ENCODE results near the gene ENAH.

DNA sequence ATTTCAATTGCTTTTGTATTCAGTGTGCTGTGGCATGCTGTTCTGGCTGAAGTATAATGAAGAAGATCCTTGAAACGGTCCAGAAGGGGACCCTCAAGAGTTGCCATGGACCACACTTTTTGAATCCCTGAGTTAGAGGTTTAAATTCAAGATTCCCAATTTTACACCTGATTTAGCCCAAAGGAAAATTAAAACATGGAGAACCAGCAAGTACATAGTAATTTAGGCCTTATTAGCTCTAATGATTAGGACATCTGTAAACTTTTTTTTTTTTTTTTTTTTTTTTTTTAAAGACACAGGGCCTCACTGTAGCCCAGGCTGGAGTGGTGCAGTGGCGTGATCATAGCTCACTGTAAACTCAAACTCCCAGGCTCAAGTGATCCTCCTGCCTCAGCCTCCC, 107.3 kb downstream of the ENAH start:
- TF ChIP-seq ZNF331 (CRISPR knock-in tag; IDR thresholded peaks at IDR 0.05; ENCODE audit: low read depth) (no peak), EZH2 (IDR thresholded peaks at IDR 0.05; ENCODE audit: low read depth, unreplicated experiment) (no peak), POLR2AphosphoS5 (IDR thresholded peaks at IDR 0.05; ENCODE audit: low read depth) (no peak), EZH2phosphoT487 (IDR thresholded peaks at IDR 0.05; ENCODE audit: unreplicated experiment) (no peak), JUNB (IDR thresholded peaks at IDR 0.05; ENCODE audit: unreplicated experiment) (no peak), ZNF114 (CRISPR knock-in tag; IDR thresholded peaks at IDR 0.05) (no peak), CREB1 (CRISPR knock-in tag; IDR thresholded peaks at IDR 0.05; ENCODE audit: low read depth) (no peak), NANOG (IDR thresholded peaks at IDR 0.05; ENCODE audit: borderline replicate concordance) (no peak), STAT1 (IDR thresholded peaks at IDR 0.05; ENCODE audit: unreplicated experiment) (no peak)
- TF ChIP-seq, protein P1, sequence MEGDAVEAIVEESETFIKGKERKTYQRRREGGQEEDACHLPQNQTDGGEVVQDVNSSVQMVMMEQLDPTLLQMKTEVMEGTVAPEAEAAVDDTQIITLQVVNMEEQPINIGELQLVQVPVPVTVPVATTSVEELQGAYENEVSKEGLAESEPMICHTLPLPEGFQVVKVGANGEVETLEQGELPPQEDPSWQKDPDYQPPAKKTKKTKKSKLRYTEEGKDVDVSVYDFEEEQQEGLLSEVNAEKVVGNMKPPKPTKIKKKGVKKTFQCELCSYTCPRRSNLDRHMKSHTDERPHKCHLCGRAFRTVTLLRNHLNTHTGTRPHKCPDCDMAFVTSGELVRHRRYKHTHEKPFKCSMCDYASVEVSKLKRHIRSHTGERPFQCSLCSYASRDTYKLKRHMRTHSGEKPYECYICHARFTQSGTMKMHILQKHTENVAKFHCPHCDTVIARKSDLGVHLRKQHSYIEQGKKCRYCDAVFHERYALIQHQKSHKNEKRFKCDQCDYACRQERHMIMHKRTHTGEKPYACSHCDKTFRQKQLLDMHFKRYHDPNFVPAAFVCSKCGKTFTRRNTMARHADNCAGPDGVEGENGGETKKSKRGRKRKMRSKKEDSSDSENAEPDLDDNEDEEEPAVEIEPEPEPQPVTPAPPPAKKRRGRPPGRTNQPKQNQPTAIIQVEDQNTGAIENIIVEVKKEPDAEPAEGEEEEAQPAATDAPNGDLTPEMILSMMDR (conservative IDR thresholded peaks at IDR 0.05; ENCODE audit: low read depth in 2 of 2) = no peak
- TF ChIP-seq, protein P2, sequence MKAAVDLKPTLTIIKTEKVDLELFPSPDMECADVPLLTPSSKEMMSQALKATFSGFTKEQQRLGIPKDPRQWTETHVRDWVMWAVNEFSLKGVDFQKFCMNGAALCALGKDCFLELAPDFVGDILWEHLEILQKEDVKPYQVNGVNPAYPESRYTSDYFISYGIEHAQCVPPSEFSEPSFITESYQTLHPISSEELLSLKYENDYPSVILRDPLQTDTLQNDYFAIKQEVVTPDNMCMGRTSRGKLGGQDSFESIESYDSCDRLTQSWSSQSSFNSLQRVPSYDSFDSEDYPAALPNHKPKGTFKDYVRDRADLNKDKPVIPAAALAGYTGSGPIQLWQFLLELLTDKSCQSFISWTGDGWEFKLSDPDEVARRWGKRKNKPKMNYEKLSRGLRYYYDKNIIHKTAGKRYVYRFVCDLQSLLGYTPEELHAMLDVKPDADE (IDR thresholded peaks at IDR 0.05) = no peak
- TF ChIP-seq, protein P3, sequence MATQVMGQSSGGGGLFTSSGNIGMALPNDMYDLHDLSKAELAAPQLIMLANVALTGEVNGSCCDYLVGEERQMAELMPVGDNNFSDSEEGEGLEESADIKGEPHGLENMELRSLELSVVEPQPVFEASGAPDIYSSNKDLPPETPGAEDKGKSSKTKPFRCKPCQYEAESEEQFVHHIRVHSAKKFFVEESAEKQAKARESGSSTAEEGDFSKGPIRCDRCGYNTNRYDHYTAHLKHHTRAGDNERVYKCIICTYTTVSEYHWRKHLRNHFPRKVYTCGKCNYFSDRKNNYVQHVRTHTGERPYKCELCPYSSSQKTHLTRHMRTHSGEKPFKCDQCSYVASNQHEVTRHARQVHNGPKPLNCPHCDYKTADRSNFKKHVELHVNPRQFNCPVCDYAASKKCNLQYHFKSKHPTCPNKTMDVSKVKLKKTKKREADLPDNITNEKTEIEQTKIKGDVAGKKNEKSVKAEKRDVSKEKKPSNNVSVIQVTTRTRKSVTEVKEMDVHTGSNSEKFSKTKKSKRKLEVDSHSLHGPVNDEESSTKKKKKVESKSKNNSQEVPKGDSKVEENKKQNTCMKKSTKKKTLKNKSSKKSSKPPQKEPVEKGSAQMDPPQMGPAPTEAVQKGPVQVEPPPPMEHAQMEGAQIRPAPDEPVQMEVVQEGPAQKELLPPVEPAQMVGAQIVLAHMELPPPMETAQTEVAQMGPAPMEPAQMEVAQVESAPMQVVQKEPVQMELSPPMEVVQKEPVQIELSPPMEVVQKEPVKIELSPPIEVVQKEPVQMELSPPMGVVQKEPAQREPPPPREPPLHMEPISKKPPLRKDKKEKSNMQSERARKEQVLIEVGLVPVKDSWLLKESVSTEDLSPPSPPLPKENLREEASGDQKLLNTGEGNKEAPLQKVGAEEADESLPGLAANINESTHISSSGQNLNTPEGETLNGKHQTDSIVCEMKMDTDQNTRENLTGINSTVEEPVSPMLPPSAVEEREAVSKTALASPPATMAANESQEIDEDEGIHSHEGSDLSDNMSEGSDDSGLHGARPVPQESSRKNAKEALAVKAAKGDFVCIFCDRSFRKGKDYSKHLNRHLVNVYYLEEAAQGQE (IDR thresholded peaks at IDR 0.05; ENCODE audit: unreplicated experiment) = no peak
